ENCODE results near the gene NXPE3.
A peak's percentile ranks its signal among the peaks of the same experiment; 100 is the strongest.
"Not testable (repeated sequence)": the region's sequence is repeated elsewhere in the genome, so short reads cannot be mapped to it uniquely, and the experiment has no call there.

The NXPE3 gene

GRCh38 chr3:101779047-101779821 lies at the start of gene NXPE3:
NXPE3 (plus strand) TSS chr3:101779211; CDS start chr3:101785597, 6,386 bp downstream.
- DNase-seq (ENCODE audit: low read depth in 3 of 3, low spot score in 1 of 3), result peak; percentile 76 to 93 (median 81)

- no peak for DNase-seq (ENCODE audit: low read depth in 3 of 3, low spot score in 1 of 3)
Observed at GRCh38 chr3:101729586-101729985, 49.4 kb upstream of the NXPE3 start.

DNA sequence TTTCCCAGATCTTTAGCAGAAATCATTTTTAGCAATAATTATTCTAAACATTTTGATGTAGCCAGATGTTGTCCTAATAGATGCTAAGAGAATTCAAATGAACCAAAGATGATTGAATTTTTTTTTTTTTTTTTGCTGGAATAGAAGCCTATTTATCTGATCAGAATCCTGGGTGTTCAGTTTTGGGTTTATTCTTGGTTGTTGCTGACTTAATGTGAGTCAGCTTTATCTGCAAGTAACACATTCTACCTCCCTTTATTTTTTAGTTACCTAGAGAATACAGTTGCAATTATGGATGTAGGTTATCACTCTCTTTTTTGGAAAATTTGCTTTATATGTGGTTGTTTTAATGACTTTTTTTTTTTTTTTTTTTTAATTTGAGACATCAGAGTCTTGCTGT lies 48.2 kb upstream of the NXPE3 start:
- no peak for DNase-seq (ENCODE audit: low read depth in 3 of 3, low spot score in 1 of 3)

- DNase-seq (ENCODE audit: low read depth in 3 of 3, low spot score in 1 of 3), result no peak
Observed at GRCh38 chr3:101732240-101732641, 46.8 kb upstream of the NXPE3 start.

GRCh38 chr3:101735833-101736232 lies 43.2 kb upstream of the NXPE3 start:
- DNase-seq (ENCODE audit: low read depth in 3 of 3, low spot score in 1 of 3), result no peak

GRCh38 chr3:101741914-101742313 lies 37.1 kb upstream of the NXPE3 start:
- DNase-seq (ENCODE audit: low read depth in 3 of 3, low spot score in 1 of 3), result not testable (repeated sequence)

DNA sequence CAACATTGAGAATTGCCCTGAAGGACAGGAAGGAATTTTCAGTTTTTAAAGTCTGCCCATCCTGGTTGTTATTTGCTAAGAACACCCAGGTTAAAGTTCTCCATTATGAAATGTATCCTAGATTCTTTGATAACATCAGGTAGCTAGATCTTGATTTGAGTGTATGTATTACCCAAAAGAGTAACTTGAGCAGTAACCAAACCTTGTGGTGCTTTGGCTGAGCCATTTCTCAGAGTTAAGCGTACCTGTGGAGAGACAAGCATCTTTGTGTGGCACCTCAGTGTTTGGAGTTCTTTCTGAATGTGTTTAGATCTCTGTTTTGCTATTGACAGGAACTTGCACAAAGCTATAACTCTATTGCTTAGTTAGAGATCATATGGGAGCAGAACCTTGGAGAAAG lies 34.2 kb upstream of the NXPE3 start:
- no peak for DNase-seq (ENCODE audit: low read depth in 3 of 3, low spot score in 1 of 3)

DNA sequence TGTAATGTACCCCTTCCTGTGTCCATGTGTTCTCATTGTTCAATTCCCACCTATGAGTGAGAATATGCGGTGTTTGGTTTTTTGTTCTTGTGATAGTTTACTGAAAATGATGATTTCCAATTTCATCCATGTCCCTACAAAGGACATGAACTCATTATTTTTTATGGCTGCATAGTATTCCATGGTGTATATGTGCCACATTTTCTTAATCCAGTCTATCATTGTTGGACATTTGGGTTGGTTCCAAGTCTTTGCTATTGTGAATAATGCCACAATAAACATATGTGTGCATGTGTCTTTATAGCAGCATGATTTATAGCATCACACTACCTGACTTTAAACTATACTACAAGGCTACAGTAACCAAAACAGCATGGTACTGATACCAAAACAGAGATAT lies 33.1 kb upstream of the NXPE3 start:
- not testable (repeated sequence) for DNase-seq (ENCODE audit: low read depth in 3 of 3, low spot score in 1 of 3)

GRCh38 chr3:101753386-101754113 lies 25.5 kb upstream of the NXPE3 start:
- DNase-seq (ENCODE audit: low read depth in 3 of 3, low spot score in 1 of 3), result not testable (repeated sequence)

GRCh38 chr3:101758224-101758623 lies 20.8 kb upstream of the NXPE3 start:
- DNase-seq (ENCODE audit: low read depth in 3 of 3, low spot score in 1 of 3), result no peak

DNA sequence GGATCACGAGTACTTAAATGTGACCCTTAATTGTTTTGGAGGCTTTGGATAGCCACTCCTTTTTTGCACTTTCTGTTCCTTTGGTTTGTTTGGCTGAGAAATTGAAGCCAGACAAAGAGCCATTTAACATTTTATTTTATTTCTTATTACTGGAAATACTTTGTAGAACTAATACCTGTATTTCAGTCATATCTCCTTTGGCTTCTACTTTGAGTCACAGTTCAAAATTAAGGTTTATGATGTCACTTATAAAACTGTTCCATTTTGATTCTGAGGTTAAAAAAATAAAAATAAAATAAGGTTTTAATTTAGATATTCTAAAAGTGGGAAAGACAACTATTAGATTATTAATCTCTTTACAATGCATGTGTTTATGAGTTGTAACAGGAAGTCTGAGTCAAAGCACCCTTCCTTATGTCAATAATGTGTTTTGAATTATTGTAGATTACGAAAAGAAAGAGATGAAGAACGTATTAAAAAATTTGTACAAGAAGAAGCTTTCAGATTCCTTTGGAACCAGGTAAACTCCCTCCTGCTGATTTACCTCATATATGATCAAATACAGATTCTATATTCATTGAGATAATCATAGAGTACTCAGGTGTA lies 16.9 kb upstream of the NXPE3 start:
- DNase-seq (ENCODE audit: low read depth in 3 of 3, low spot score in 1 of 3), result no peak

GRCh38 chr3:101777745-101778281 lies 1.2 kb upstream of the NXPE3 start:
- DNase-seq (ENCODE audit: low read depth in 3 of 3, low spot score in 1 of 3), result not testable (repeated sequence)

DNA sequence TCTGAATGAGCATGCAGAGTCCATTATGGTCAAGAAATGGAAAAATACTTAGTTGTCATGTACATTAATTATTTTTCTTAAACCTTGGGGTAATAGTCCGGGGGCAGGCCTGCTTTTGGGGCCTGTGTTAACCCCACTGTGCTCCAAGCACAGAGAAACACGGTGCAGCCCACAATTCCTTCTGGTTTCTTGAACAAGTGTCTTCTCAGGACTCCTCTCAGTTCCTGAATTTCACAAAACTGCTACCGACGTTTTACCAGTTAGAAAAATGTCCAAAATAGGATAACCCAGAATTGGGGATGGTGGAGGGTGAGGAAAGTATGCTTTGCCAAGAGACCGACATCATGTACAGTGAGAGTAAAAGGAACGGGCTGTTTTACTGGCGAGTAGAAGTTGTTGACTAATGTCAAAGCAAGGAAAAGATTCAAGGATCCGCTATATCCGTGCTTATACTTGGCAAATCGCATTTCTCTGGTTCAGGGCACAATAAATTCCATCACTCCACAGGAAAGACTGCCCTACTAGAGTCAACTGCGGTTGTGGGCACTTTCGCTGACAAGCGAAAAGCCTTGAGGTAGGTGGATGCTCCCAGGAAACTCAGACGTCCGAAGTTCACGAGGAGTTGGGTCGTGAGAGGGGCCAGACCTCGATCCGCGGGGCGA lies 495 bp upstream of the NXPE3 start:
- DNase-seq (ENCODE audit: low read depth in 3 of 3, low spot score in 1 of 3), result no peak

- DNase-seq (ENCODE audit: low read depth in 3 of 3, low spot score in 1 of 3), result no peak
Observed at GRCh38 chr3:101779822-101780381, 891 bp downstream of the NXPE3 start.

- no peak for DNase-seq (ENCODE audit: low read depth in 3 of 3, low spot score in 1 of 3)
Observed at GRCh38 chr3:101780661-101781060, 1.6 kb downstream of the NXPE3 start.

DNA sequence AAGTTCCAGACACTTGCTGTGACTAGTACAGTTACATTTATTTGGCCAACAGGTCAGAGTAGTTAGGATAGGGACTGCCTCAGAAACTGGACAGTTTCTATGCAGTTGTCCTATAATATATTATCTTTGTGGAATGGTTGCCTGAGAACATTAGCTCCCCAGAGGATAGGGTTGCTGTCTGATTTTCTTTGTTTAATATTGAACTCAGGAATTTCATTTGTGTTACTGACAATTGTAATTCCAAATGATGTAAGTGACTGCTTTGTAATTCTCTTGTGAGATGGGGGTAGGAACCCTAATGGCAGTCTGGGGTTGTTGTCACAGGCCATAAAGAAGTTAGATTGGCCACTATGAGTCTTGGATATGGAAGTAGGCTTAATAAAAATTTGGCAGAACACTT lies 2.2 kb downstream of the NXPE3 start:
- no peak for DNase-seq (ENCODE audit: low read depth in 3 of 3, low spot score in 1 of 3)

- DNase-seq (ENCODE audit: low read depth in 3 of 3, low spot score in 1 of 3), result no peak
Observed at GRCh38 chr3:101784855-101785613, 6.0 kb downstream of the NXPE3 start.

GRCh38 chr3:101791778-101792177 lies 12.8 kb downstream of the NXPE3 start:
- no peak for DNase-seq (ENCODE audit: low read depth in 3 of 3, low spot score in 1 of 3)

- DNase-seq (ENCODE audit: low read depth in 3 of 3, low spot score in 1 of 3), result no peak
Observed at GRCh38 chr3:101796077-101796680, 17.2 kb downstream of the NXPE3 start.

DNA sequence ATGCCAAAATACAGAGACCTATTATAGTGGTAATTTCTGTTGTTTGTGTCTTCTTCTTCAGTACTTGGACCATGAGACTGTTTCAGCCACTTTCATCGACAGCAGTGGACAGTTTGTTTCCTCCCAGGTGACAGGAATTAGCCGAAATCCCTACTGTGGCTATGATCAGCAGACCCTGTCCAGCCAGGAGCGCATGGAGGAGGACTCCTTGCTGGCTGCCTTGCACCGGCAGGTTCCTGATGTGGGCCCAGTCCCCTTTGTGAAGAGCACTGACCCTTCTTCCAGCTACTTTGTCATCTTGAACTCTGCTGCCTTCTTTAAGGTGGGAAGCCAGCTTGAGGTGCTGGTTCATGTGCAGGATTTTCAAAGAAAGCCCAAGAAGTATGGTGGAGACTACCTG lies 22.2 kb downstream of the NXPE3 start:
- no peak for DNase-seq (ENCODE audit: low read depth in 3 of 3, low spot score in 1 of 3)
